H9 (cell line): ENCODE measurements around the gene ST6GALNAC1. TPM values are rescaled to one million over a fixed set of nuclear protein-coding genes. Genes with fewer than 3 reads are reported as not detected.

Experiments
- DNase-seq: peaks from one replicate; pipeline ENCODE4 v3.0.0-alpha.2; 2017
- H2AFZ ChIP-seq: one replicate; pipeline ENCODE4 v1.6.1; 2013; ENCODE audit warnings: mild to moderate bottlenecking, low read length, control low read depth, moderate library complexity
- H2AK5ac ChIP-seq: 2 replicates; pipeline ENCODE4 v1.6.1; 2013; ENCODE audit warnings: low read length, control low read depth, mixed read lengths; ENCODE audit not compliant: insufficient read length
- H2BK120ac ChIP-seq: one replicate; pipeline ENCODE4 v1.6.1; 2013; ENCODE audit warnings: low read depth, mild to moderate bottlenecking, low read length, control low read depth, inconsistent platforms; ENCODE audit not compliant: poor library complexity, severe bottlenecking
- H2BK12ac ChIP-seq: 2 replicates; pipeline ENCODE4 v1.6.1; 2013; ENCODE audit warnings: low read length, control low read depth, mixed read lengths, low read depth; ENCODE audit not compliant: insufficient read length
- H2BK15ac ChIP-seq: 2 replicates; pipeline ENCODE4 v1.6.1; 2013; ENCODE audit warnings: low read depth, low read length, control low read depth
- H2BK20ac ChIP-seq: one replicate; pipeline ENCODE4 v1.6.1; 2013; ENCODE audit warnings: low read depth, mild to moderate bottlenecking, low read length, control low read depth, inconsistent platforms; ENCODE audit not compliant: poor library complexity, severe bottlenecking
- H2BK5ac ChIP-seq: 2 replicates; pipeline ENCODE4 v1.6.1; 2013; ENCODE audit warnings: low read length, control low read depth, mixed read lengths; ENCODE audit not compliant: insufficient read length
- H3K14ac ChIP-seq: 2 replicates; pipeline ENCODE4 v1.6.1; 2013; ENCODE audit warnings: low read length, control low read depth; ENCODE audit not compliant: insufficient read depth
- H3K18ac ChIP-seq: 2 replicates; pipeline ENCODE4 v1.6.1; 2013; ENCODE audit warnings: low read depth, mild to moderate bottlenecking, mixed read lengths, low read length, control low read depth; ENCODE audit not compliant: insufficient read length
- H3K23ac ChIP-seq: 2 replicates; pipeline ENCODE4 v1.6.1; 2013; ENCODE audit warnings: low read length, control low read depth, mixed read lengths, low read depth; ENCODE audit not compliant: insufficient read length
- H3K23me2 ChIP-seq: 2 replicates; pipeline ENCODE4 v1.6.1; 2013; ENCODE audit warnings: low read depth, mild to moderate bottlenecking, mixed read lengths, low read length, control low read depth; ENCODE audit not compliant: insufficient read length, poor library complexity, severe bottlenecking
- H3K27ac ChIP-seq: 2 replicates; pipeline ENCODE4 v1.5.1; 2013; ENCODE audit warnings: low read length, control low read depth, mixed read lengths, low read depth; ENCODE audit not compliant: insufficient read length
- H3K27me3 ChIP-seq: 2 replicates; pipeline ENCODE4 v1.6.1; 2013; ENCODE audit warnings: low read length, control low read depth, inconsistent platforms; ENCODE audit not compliant: insufficient read depth
- H3K4ac ChIP-seq: 2 replicates; pipeline ENCODE4 v1.6.1; 2013; ENCODE audit warnings: low read depth, mild to moderate bottlenecking, control low read depth, inconsistent platforms, low read length, moderate library complexity
- H3K4me1 ChIP-seq: 2 replicates; pipeline ENCODE4 v1.6.1; 2013; ENCODE audit warnings: low read length, control low read depth, inconsistent platforms; ENCODE audit not compliant: insufficient read depth
- H3K4me2 ChIP-seq: 2 replicates; pipeline ENCODE4 v1.6.1; 2013; ENCODE audit warnings: low read length, control low read depth, mixed read lengths; ENCODE audit not compliant: insufficient read length, insufficient read depth
- H3K56ac ChIP-seq: 2 replicates; pipeline ENCODE4 v1.6.1; 2013; ENCODE audit warnings: low read depth, mild to moderate bottlenecking, mixed read lengths, low read length, control low read depth; ENCODE audit not compliant: insufficient read length
- H3K79me1 ChIP-seq: 2 replicates; pipeline ENCODE4 v1.6.1; 2013; ENCODE audit warnings: low read depth, mild to moderate bottlenecking, moderate library complexity, low read length, control low read depth, inconsistent platforms; ENCODE audit not compliant: insufficient read depth, poor library complexity, severe bottlenecking
- H3K79me2 ChIP-seq: 2 replicates; pipeline ENCODE4 v1.6.1; 2013; ENCODE audit warnings: low read length, control low read depth, inconsistent platforms; ENCODE audit not compliant: insufficient read depth
- H3K9ac ChIP-seq: 2 replicates; pipeline ENCODE4 v1.6.1; 2013; ENCODE audit warnings: low read length, control low read depth, mixed read lengths; ENCODE audit not compliant: insufficient read length; ENCODE audit errors: extremely low read depth
- H3K9me3 ChIP-seq: one replicate; pipeline ENCODE4 v1.6.1; 2013; ENCODE audit warnings: low read depth, low read length, inconsistent platforms; ENCODE audit not compliant: control insufficient read depth
- H3T11ph ChIP-seq: one replicate; pipeline ENCODE4 v1.6.1; 2013; ENCODE audit warnings: mild to moderate bottlenecking, low read length, control low read depth, inconsistent platforms
- H4K20me1 ChIP-seq: one replicate; pipeline ENCODE4 v1.6.1; 2013; ENCODE audit not compliant: control insufficient read depth, insufficient read length, insufficient read depth
- H4K5ac ChIP-seq: 2 replicates; pipeline ENCODE4 v1.6.1; 2013; ENCODE audit warnings: low read depth, mild to moderate bottlenecking, mixed read lengths, low read length, control low read depth; ENCODE audit not compliant: insufficient read length
- H4K8ac ChIP-seq: replicated peaks from 2 replicates; pipeline ENCODE4 v1.6.1; 2013; ENCODE audit warnings: low read length, control low read depth, mixed read lengths, low read depth; ENCODE audit not compliant: insufficient read length
- H4K91ac ChIP-seq: 2 replicates; pipeline ENCODE4 v1.6.1; 2013; ENCODE audit warnings: low read depth, mild to moderate bottlenecking, moderate library complexity, mixed read lengths, low read length, control low read depth; ENCODE audit not compliant: insufficient read length
- H3K27ac Mint-ChIP-seq, 3 experiments: 2 replicates in 2 of 3; 3 replicates in 1 of 3; pipeline ENCODE4 v1.8.0; 2020 to 2021; ENCODE audit warnings: mixed read lengths in 3 of 3, mild to moderate bottlenecking in 1 of 3, moderate library complexity in 1 of 3
- H3K27me3 Mint-ChIP-seq: 2 replicates; pipeline ENCODE4 v1.8.0; 2021; ENCODE audit warnings: low read depth, mild to moderate bottlenecking, moderate library complexity, mixed read lengths
- H3K36me3 Mint-ChIP-seq, 3 experiments: 2 replicates in 2 of 3; 3 replicates in 1 of 3; pipeline ENCODE4 v1.8.0; 2020 to 2021; ENCODE audit warnings: low read depth in 3 of 3, mixed read lengths in 3 of 3; ENCODE audit not compliant: insufficient read depth in 1 of 3
- H3K4me1 Mint-ChIP-seq, 2 experiments: 2 replicates each; pipeline ENCODE4 v1.8.0; 2020; ENCODE audit warnings: mixed read lengths in 2 of 2
- H3K4me3 Mint-ChIP-seq, 2 experiments: 2 replicates in 1 of 2; 3 replicates in 1 of 2; pipeline ENCODE4 v1.8.0; 2020 to 2021; ENCODE audit warnings: mild to moderate bottlenecking in 2 of 2, mixed read lengths in 2 of 2, moderate library complexity in 1 of 2
- H3K9me3 Mint-ChIP-seq, 2 experiments: 2 replicates in 1 of 2; 3 replicates in 1 of 2; pipeline ENCODE4 v1.8.0; 2020; ENCODE audit warnings: mild to moderate bottlenecking in 2 of 2, mixed read lengths in 2 of 2, moderate library complexity in 1 of 2
- WGBS: extraction: QIAGEN DNeasy Blood & Tissue Kit; methylation state at CpG from one replicate; pipeline ENCODE4 v1.1.7; 2013; ENCODE audit warnings: missing lambda C conversion rate, low lambda C conversion rate, mixed read lengths; ENCODE audit not compliant: insufficient read length; ENCODE audit errors: extremely low coverage; 5-methylcytosine and 5-hydroxymethylcytosine counted together
- total RNA-seq: library from RNA; stranded (reverse); gene quantifications from 2 replicates; pipeline ENCODE4 v1.2.1, GENCODE V29; 2021
- TF ChIP-seq, protein P1 (sequence below): fragments of 200-600 bp; sonication (generic); conservative IDR thresholded peaks from 3 replicates; pipeline ENCODE4 v1.8.0; 2021; ENCODE audit warnings: antibody characterized with exemption, mild to moderate bottlenecking

Gene ST6GALNAC1
- total RNA-seq, 1 experiment from 2014 or later: not detected

DNA sequence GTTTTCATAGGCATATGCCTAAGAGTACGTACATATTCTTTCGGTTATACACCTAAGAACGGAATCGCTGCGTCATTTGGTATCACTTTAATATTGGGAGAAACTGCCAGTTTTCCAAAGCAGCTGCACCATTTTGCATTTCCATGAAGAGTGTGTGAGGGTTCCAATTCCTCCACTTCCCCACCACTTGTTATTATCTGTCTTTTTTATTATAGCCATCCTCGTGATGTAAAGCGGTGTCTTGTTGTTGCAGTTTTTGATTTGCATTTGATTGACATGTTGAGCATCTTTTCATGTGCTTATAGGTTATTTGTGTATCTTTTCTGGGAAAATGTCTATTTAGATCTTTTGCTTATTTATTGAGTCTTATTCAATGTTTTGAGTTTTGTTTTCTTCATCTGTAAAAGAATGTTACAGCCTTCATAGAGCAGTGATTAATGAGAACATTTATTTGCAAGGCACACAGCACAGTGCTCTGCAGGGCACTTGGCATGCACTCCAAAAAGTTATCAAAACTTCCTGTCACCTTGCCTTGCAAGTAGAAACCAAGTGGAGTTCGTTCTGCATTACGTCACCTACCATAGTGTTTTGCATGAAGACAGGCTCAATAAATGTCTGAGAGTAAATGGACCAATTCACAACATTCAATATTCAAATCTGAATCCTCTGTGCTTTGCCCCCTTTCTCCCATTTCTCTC lies 26.6 kb upstream of the ST6GALNAC1 start:
- H2BK5ac ChIP-seq: no peak overlapping the region
- H3K23ac ChIP-seq: no peak overlapping the region
- H3K9me3 ChIP-seq: no peaks in the 10 kb centered on the region
- H4K91ac ChIP-seq: no peak overlapping the region
- H2BK20ac ChIP-seq: no peak overlapping the region
- no peak overlapping the region for H3K9ac ChIP-seq
- TF ChIP-seq, protein P1, sequence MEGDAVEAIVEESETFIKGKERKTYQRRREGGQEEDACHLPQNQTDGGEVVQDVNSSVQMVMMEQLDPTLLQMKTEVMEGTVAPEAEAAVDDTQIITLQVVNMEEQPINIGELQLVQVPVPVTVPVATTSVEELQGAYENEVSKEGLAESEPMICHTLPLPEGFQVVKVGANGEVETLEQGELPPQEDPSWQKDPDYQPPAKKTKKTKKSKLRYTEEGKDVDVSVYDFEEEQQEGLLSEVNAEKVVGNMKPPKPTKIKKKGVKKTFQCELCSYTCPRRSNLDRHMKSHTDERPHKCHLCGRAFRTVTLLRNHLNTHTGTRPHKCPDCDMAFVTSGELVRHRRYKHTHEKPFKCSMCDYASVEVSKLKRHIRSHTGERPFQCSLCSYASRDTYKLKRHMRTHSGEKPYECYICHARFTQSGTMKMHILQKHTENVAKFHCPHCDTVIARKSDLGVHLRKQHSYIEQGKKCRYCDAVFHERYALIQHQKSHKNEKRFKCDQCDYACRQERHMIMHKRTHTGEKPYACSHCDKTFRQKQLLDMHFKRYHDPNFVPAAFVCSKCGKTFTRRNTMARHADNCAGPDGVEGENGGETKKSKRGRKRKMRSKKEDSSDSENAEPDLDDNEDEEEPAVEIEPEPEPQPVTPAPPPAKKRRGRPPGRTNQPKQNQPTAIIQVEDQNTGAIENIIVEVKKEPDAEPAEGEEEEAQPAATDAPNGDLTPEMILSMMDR: no peak
- DNase-seq: no peak
- H3K14ac ChIP-seq: no peak overlapping the region
- H3K27ac ChIP-seq: no peak overlapping the region
- no peaks in the 10 kb centered on the region for H3K36me3 Mint-ChIP-seq
- H3K9me3 Mint-ChIP-seq: no peaks in the 10 kb centered on the region
- H3K4me3 Mint-ChIP-seq: no peak overlapping the region; a peak in 1 of 5 replicates
- no peak overlapping the region for H3K4me2 ChIP-seq
- H2BK15ac ChIP-seq: no peak overlapping the region
- H3K4ac ChIP-seq: no peak overlapping the region
- H3K27me3 ChIP-seq: no peaks in the 10 kb centered on the region
- no peak overlapping the region for H3K56ac ChIP-seq
- no peak overlapping the region for H4K8ac ChIP-seq
- peaks cover 4% of the 10 kb centered on the region for H3K23me2 ChIP-seq
- no CpG with 5 or more reads among the region's 9 CpGs for WGBS
- H3K79me1 ChIP-seq: no peaks in the 10 kb centered on the region
- peaks cover 18 to 26% of the 10 kb centered on the region in 2 experiments for H3K4me1 Mint-ChIP-seq
- peaks cover 5% of the 10 kb centered on the region for H3K4me1 ChIP-seq
- no peak overlapping the region for H2AK5ac ChIP-seq
- no peak overlapping the region for H3K27ac Mint-ChIP-seq
- H3K27me3 Mint-ChIP-seq: no peaks in the 10 kb centered on the region
- H3K18ac ChIP-seq: no peak overlapping the region
- no peak overlapping the region for H3T11ph ChIP-seq
- H2BK12ac ChIP-seq: no peak overlapping the region
- peaks cover 2% of the 10 kb centered on the region for H4K20me1 ChIP-seq
- H3K79me2 ChIP-seq: no peaks in the 10 kb centered on the region
- no peak overlapping the region for H4K5ac ChIP-seq
- no peak overlapping the region for H2AFZ ChIP-seq
- H2BK120ac ChIP-seq: no peak overlapping the region
